ENCODE data around the gene PRKCB. TPM values are rescaled to one million over a fixed set of nuclear protein-coding genes. Genes with fewer than 3 reads are reported as not detected.
A peak's percentile ranks its signal among the peaks of the same experiment; 100 is the strongest.

Gene PRKCB
- total RNA-seq, 4 donors from 2014 or later: 2.0 to 8.6 (median 4.0) TPM

DNA sequence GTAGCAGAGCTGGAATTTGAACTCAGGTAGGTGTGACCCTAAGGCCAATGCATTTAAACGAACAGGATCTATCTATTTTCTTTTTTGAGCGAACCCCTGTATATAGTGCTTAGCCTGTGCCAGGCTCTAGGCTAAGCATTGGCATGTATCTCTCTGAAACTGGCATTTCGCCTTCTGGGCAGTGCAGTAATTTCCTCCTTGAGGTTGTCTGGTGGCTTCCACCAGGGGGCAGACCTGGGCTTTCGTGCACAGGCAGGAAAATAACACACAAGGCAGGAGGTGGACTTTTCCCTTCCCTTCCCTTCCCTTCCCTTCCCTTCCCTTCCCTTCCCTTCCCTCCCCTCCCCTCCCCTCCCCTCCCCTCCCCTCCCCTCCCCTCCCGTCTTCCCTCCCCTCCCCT, 34.4 kb upstream of the PRKCB start:
- 3 to 11% methylated on average over 4 to 5 of the region's 5 CpGs for WGBS, 2 donors
- no peaks in the 10 kb centered on the region for H3K9me3 ChIP-seq
- intact Hi-C loops (cut with DNase I): loop anchor here (5.0 to 10.0 kb wide), 2 partner anchors 206 to 233 kb away; no protein-coding TSS in a partner anchor
- TF ChIP-seq POLR2A (IDR thresholded peaks at IDR 0.05): no peak
- TF ChIP-seq, protein P1, sequence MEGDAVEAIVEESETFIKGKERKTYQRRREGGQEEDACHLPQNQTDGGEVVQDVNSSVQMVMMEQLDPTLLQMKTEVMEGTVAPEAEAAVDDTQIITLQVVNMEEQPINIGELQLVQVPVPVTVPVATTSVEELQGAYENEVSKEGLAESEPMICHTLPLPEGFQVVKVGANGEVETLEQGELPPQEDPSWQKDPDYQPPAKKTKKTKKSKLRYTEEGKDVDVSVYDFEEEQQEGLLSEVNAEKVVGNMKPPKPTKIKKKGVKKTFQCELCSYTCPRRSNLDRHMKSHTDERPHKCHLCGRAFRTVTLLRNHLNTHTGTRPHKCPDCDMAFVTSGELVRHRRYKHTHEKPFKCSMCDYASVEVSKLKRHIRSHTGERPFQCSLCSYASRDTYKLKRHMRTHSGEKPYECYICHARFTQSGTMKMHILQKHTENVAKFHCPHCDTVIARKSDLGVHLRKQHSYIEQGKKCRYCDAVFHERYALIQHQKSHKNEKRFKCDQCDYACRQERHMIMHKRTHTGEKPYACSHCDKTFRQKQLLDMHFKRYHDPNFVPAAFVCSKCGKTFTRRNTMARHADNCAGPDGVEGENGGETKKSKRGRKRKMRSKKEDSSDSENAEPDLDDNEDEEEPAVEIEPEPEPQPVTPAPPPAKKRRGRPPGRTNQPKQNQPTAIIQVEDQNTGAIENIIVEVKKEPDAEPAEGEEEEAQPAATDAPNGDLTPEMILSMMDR (IDR thresholded peaks at IDR 0.05): peak in 5 of 6 experiments; percentile 33 to 57 (median 39)
- H3K4me3 ChIP-seq (replicated peaks in 1 of 3): no peak overlapping the region
- H3K27ac ChIP-seq: no peak overlapping the region
- no peaks in the 10 kb centered on the region for H3K4me1 ChIP-seq
- H3K36me3 ChIP-seq: no peaks in the 10 kb centered on the region
- H3K27me3 ChIP-seq: no peaks in the 10 kb centered on the region
- DNase-seq: peak; percentile 59 to 72

DNA sequence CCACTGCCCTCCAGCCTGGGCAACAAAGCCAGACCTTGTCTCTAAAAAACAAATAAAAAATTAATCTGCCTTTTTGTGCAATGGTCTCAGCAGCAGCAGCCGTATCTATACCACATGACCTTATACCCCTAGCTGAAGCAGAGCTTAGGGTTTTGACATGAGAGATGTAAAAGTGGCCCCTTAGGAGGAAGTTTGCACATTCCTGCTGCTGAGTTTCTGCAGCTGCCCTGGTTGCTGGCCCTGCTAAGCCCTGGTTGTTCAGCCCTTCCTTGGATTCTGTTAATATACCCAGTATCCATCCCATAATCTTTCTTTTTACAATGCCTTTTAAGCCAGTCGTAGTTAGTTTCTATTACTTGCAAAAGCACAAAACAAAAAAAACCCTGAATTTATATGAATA, 33.0 kb upstream of the PRKCB start:
- no peak overlapping the region for H3K27ac ChIP-seq
- TF ChIP-seq, protein P1 (IDR thresholded peaks at IDR 0.05): no peak
- TF ChIP-seq POLR2A (IDR thresholded peaks at IDR 0.05): no peak
- no peak overlapping the region for H3K4me3 ChIP-seq (replicated peaks in 1 of 3)
- no peaks in the 10 kb centered on the region for H3K4me1 ChIP-seq
- DNase-seq: no peak
- H3K27me3 ChIP-seq: no peaks in the 10 kb centered on the region
- WGBS, 2 donors: 68 to 69% methylated on average over 2 of the region's 2 CpGs
- no peaks in the 10 kb centered on the region for H3K9me3 ChIP-seq
- intact Hi-C loops (cut with DNase I): loop anchor here (5.0 to 10.0 kb wide), 2 partner anchors 205 to 232 kb away; no protein-coding TSS in a partner anchor
- H3K36me3 ChIP-seq: no peaks in the 10 kb centered on the region

DNA sequence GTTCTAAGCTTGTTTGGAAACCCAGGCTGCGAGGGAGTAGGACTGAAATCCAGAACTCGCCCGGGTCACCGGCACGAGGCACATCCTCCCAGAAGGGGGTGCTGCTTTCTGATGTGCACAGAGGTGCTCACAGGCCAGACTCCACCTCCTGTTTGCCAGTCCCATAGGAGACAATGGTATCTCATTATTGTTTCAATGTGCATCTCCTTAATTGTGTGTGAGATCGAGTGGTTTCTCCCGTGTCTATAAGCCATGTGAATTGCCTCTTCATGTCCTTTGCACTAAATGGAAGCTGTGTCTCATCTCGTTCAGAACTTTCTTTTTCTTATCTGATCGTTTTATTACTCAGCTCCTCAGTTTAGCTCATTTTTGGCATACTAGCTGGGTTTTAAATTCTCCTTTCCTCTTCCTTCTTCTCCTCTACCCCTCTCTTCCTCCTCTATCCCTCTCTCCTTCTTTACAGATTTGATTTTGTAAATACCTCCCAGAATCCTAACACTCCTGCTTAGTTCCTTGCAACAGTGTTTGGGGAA, 32.1 kb upstream of the PRKCB start:
- Histone ChIP-seq H3K9me3 (no peaks in the 10 kb centered on the region), H3K36me3 (no peaks in the 10 kb centered on the region), H3K4me3 (replicated peaks in 1 of 3) (no peak overlapping the region), H3K27me3 (no peaks in the 10 kb centered on the region), H3K4me1 (no peaks in the 10 kb centered on the region), H3K27ac (no peak overlapping the region)
- TF ChIP-seq POLR2A (IDR thresholded peaks at IDR 0.05): no peak
- TF ChIP-seq, protein P1 (IDR thresholded peaks at IDR 0.05): peak in 2 of 6 experiments; percentile 6 to 29
- WGBS, 2 donors: 15 to 16% methylated on average over 9 of the region's 9 CpGs
- peak; percentile 6 to 12 for DNase-seq
- intact Hi-C loops (cut with DNase I): loop anchor here (5.0 to 10.0 kb wide), 2 partner anchors 204 to 231 kb away; no protein-coding TSS in a partner anchor

GRCh38 chr16:23807028-23807427, 28.8 kb upstream of the PRKCB start:
- Histone ChIP-seq H3K9me3 (no peaks in the 10 kb centered on the region), H3K27ac (no peak overlapping the region), H3K4me3 (replicated peaks in 1 of 3) (no peak overlapping the region), H3K4me1 (no peaks in the 10 kb centered on the region), H3K36me3 (no peaks in the 10 kb centered on the region), H3K27me3 (no peaks in the 10 kb centered on the region)
- intact Hi-C loops (cut with DNase I): loop anchor here (10.0 kb wide), 1 partner anchor 228 kb away; no protein-coding TSS in a partner anchor
- 55 to 61% methylated on average over 1 of the region's 1 CpG for WGBS, 2 donors
- TF ChIP-seq, protein P1 (IDR thresholded peaks at IDR 0.05): no peak
- no peak for TF ChIP-seq POLR2A (IDR thresholded peaks at IDR 0.05)
- no peak for DNase-seq

GRCh38 chr16:23821467-23821866, 14.3 kb upstream of the PRKCB start:
- no peaks in the 10 kb centered on the region for H3K27me3 ChIP-seq
- no peaks in the 10 kb centered on the region for H3K9me3 ChIP-seq
- H3K36me3 ChIP-seq: no peaks in the 10 kb centered on the region
- H3K27ac ChIP-seq: no peak overlapping the region
- H3K4me1 ChIP-seq: peaks cover 0 to 6% of the 10 kb centered on the region in 2 donors
- no peak for DNase-seq
- H3K4me3 ChIP-seq (replicated peaks in 1 of 3): no peak overlapping the region
- WGBS, 2 donors: 56 to 70% methylated on average over 4 of the region's 4 CpGs
- TF ChIP-seq POLR2A (IDR thresholded peaks at IDR 0.05): no peak
- TF ChIP-seq, protein P1 (IDR thresholded peaks at IDR 0.05): no peak
- intact Hi-C loops (cut with DNase I): no loop called here

Measured in thyroid gland (tissue), 4 donors.